DMS114 treated with DMSO at 0.1 percent for 48 hours (cell line): Measurements from ENCODE around the gene PRR5.

Experiments
- DNase-seq: peaks from one replicate; lab custom pipeline; 2025; ENCODE audit not compliant: unreplicated experiment; lab: John Stamatoyannopoulos, UW

Gene PRR5

GRCh38 chr22:44691796-44692661, 10.0 kb upstream of the PRR5 start:
- no peak for DNase-seq

- DNase-seq = no peak
Measured at GRCh38 chr22:44692662-44693007, 9.4 kb upstream of the PRR5 start.

- no peak for DNase-seq
Measured at GRCh38 chr22:44693145-44693544, 8.9 kb upstream of the PRR5 start.

- DNase-seq = no peak
Measured at GRCh38 chr22:44693756-44694155, 8.2 kb upstream of the PRR5 start.

GRCh38 chr22:44697423-44698141, 4.4 kb upstream of the PRR5 start:
- peak; percentile 34 for DNase-seq

GRCh38 chr22:44698531-44699421, 3.2 kb upstream of the PRR5 start:
- no peak for DNase-seq

- no peak for DNase-seq
Measured at GRCh38 chr22:44700456-44700855, 1.5 kb upstream of the PRR5 start.

GRCh38 chr22:44701187-44701790, 715 bp upstream of the PRR5 start:
- DNase-seq = no peak

- no peak for DNase-seq
Measured at GRCh38 chr22:44702479-44703198, 635 bp downstream of the PRR5 start.

- DNase-seq = no peak
Measured at GRCh38 chr22:44703255-44703870, 1.4 kb downstream of the PRR5 start.

GRCh38 chr22:44704159-44705021, 2.4 kb downstream of the PRR5 start:
- no peak for DNase-seq

- DNase-seq = no peak
Measured at GRCh38 chr22:44705022-44705297, 3.0 kb downstream of the PRR5 start.

GRCh38 chr22:44706488-44706887, 4.5 kb downstream of the PRR5 start:
- DNase-seq = no peak

GRCh38 chr22:44707178-44707577, 5.2 kb downstream of the PRR5 start:
- no peak for DNase-seq

- no peak for DNase-seq
Measured at GRCh38 chr22:44707752-44708151, 5.7 kb downstream of the PRR5 start.

GRCh38 chr22:44709881-44710392, 7.9 kb downstream of the PRR5 start:
- DNase-seq = no peak

GRCh38 chr22:44710474-44711240, 8.7 kb downstream of the PRR5 start:
- DNase-seq = no peak

- DNase-seq = no peak
Measured at GRCh38 chr22:44711241-44711560, 9.2 kb downstream of the PRR5 start.
